ENCODE data around the gene ADAMTS8. TPM values are rescaled to one million over a fixed set of nuclear protein-coding genes. Genes with fewer than 3 reads are reported as not detected.

Gene ADAMTS8
- total and polyA plus RNA-seq, 2 experiments from 2014 or later, result 3.8 to 6.6 TPM

- DNase-seq (ENCODE audit: low read depth in 1 of 2, low spot score in 1 of 2), result peak; percentile 32 to 74
- Histone ChIP-seq H3K27me3 (peaks cover 3% of the 10 kb centered on the region), H3K9me3 (ENCODE audit: low read depth) (no peaks in the 10 kb centered on the region), H3K4me3 (no peak overlapping the region), H3K4me1 (ENCODE audit: low read depth) (no peaks in the 10 kb centered on the region), H3K36me3 (no peaks in the 10 kb centered on the region), H3K27ac (no peak overlapping the region)
- TF ChIP-seq CTCF (IDR thresholded peaks at IDR 0.05; ENCODE audit: low read depth, low read length), result peak; percentile 63
These were observed 38.2 kb downstream of the ADAMTS8 start for GRCh38 chr11:130390071-130390758.

GRCh38 chr11:130389335-130389935, 39.0 kb downstream of the ADAMTS8 start:
- H3K9me3 ChIP-seq (ENCODE audit: low read depth), result no peaks in the 10 kb centered on the region
- TF ChIP-seq CTCF (IDR thresholded peaks at IDR 0.05; ENCODE audit: low read depth, low read length), result no peak
- peaks cover 3% of the 10 kb centered on the region for H3K27me3 ChIP-seq
- H3K4me3 ChIP-seq, result no peak overlapping the region
- DNase-seq (ENCODE audit: low read depth in 1 of 2, low spot score in 1 of 2), result no peak
- no peaks in the 10 kb centered on the region for H3K36me3 ChIP-seq
- H3K27ac ChIP-seq, result no peak overlapping the region
- H3K4me1 ChIP-seq (ENCODE audit: low read depth), result no peaks in the 10 kb centered on the region

GRCh38 chr11:130388607-130389205, 39.7 kb downstream of the ADAMTS8 start:
- Histone ChIP-seq H3K27me3 (peaks cover 3% of the 10 kb centered on the region), H3K27ac (no peak overlapping the region), H3K4me3 (no peak overlapping the region), H3K4me1 (ENCODE audit: low read depth) (peaks cover 6% of the 10 kb centered on the region), H3K9me3 (ENCODE audit: low read depth) (no peaks in the 10 kb centered on the region), H3K36me3 (no peaks in the 10 kb centered on the region)
- no peak for DNase-seq (ENCODE audit: low read depth in 1 of 2, low spot score in 1 of 2)
- no peak for TF ChIP-seq CTCF (IDR thresholded peaks at IDR 0.05; ENCODE audit: low read depth, low read length)

- Histone ChIP-seq H3K4me3 (no peak overlapping the region), H3K4me1 (ENCODE audit: low read depth) (peaks cover 12% of the 10 kb centered on the region), H3K9me3 (ENCODE audit: low read depth) (no peaks in the 10 kb centered on the region), H3K27ac (no peak overlapping the region), H3K36me3 (no peaks in the 10 kb centered on the region), H3K27me3 (no peaks in the 10 kb centered on the region)
- TF ChIP-seq CTCF (IDR thresholded peaks at IDR 0.05; ENCODE audit: low read depth, low read length), result no peak
- DNase-seq (ENCODE audit: low read depth in 1 of 2, low spot score in 1 of 2), result no peak
These were observed 42.4 kb downstream of the ADAMTS8 start for GRCh38 chr11:130386056-130386455.

GRCh38 chr11:130383344-130384211, 44.8 kb downstream of the ADAMTS8 start:
- Histone ChIP-seq H3K4me1 (ENCODE audit: low read depth) (peaks cover 12% of the 10 kb centered on the region), H3K9me3 (ENCODE audit: low read depth) (no peaks in the 10 kb centered on the region), H3K27ac (no peak overlapping the region), H3K4me3 (no peak overlapping the region), H3K36me3 (no peaks in the 10 kb centered on the region), H3K27me3 (no peaks in the 10 kb centered on the region)
- DNase-seq (ENCODE audit: low read depth in 1 of 2, low spot score in 1 of 2), result peak; percentile 41 to 80
- TF ChIP-seq CTCF (IDR thresholded peaks at IDR 0.05; ENCODE audit: low read depth, low read length), result no peak
